Measurements from ENCODE around the gene FCHSD2.
"Not testable (repeated sequence)": the region's sequence is repeated elsewhere in the genome, so short reads cannot be mapped to it uniquely, and the experiment has no call there.

FCHSD2 gene

DNA sequence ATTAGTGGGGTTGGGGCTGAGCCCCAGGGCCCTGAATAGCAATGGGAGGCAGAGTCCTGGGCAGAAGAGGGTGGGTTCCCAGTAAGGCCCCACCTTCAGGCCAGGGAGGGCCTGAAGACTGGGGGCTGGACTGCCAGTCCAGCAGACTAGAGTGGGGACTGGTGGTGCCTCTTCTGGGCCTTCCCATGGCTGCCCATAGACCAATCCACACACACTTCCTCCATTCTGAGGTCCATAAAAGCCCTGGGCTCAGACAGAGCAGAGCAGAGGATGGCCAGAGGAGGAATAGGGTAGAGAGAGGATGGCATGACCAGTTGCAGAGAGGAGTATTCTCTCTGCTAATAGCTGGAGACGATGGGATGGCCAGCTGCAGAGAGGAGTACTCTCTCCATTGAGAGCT, 216.0 kb downstream of the FCHSD2 start:
- DNase-seq (ENCODE audit: low read depth in 2 of 2): no peak

- DNase-seq (ENCODE audit: low read depth in 2 of 2): no peak
Observed at GRCh38 chr11:72925656-72926055, 216.5 kb downstream of the FCHSD2 start.

GRCh38 chr11:72924568-72925190, 217.4 kb downstream of the FCHSD2 start:
- no peak for DNase-seq (ENCODE audit: low read depth in 2 of 2)

GRCh38 chr11:72921028-72921716, 220.9 kb downstream of the FCHSD2 start:
- no peak for DNase-seq (ENCODE audit: low read depth in 2 of 2)

- DNase-seq (ENCODE audit: low read depth in 2 of 2): no peak
Observed at GRCh38 chr11:72920001-72920400, 222.1 kb downstream of the FCHSD2 start.

DNA sequence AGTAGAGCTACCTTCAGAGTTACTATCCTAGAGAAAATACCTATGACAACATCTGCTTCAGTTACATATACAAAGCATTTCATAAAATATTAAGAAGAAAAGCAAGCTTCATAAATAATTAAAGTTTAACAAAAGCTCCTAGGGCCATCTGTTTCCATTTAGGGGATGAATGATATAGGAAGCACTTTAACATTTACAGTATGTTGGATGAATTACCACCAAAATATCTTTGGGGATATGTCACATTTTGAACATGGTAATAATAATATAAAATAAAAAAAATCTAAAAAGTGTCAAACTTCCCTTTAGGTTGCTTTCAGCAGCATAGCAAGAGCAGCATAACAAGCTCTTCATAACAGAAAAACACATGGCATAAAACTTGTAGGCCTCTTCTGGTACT, 223.3 kb downstream of the FCHSD2 start:
- DNase-seq (ENCODE audit: low read depth in 2 of 2): no peak

GRCh38 chr11:72912253-72912652, 229.9 kb downstream of the FCHSD2 start:
- no peak for DNase-seq (ENCODE audit: low read depth in 2 of 2)

DNA sequence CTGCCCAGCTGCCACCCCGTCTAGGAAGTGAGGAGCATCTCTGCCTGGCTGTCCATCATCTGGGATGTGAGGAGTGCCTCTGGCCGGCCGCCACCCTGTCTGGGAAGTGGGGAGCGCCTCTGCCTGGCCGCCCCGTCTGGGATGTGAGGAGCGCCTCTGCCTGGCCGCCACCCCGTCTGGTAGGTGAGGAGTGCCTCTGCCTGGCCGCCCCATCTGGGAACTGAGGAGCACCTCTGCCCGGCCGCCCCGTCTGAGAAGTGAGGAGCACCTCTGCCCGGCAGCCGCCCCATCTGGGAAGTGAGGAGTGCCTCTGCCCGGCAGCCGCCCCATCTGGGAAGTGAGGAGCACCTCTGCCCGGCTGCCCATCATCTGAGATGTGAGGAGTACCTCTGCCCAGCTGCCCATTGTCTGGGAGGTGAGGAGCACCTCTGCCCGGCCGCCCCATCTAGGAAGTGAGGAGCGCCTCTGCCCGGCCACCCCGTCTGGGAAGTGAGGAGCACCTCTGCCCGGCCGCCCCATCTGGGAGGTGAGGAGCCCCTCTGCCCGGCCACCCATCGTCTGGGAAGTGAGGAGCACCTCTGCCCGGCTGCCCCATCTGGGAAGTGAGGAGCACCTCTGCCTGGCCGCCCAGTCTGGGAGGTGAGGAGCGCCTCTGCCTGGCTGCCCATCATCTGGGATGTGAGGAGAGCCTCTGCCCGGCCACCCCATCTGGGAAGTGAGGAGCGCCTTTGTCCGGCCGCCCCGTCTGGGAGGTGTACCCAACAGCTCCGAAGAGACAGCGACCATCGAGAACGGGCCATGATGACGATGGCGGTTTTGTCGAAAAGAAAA, 232.3 kb downstream of the FCHSD2 start:
- DNase-seq (ENCODE audit: low read depth in 2 of 2): not testable (repeated sequence)

DNA sequence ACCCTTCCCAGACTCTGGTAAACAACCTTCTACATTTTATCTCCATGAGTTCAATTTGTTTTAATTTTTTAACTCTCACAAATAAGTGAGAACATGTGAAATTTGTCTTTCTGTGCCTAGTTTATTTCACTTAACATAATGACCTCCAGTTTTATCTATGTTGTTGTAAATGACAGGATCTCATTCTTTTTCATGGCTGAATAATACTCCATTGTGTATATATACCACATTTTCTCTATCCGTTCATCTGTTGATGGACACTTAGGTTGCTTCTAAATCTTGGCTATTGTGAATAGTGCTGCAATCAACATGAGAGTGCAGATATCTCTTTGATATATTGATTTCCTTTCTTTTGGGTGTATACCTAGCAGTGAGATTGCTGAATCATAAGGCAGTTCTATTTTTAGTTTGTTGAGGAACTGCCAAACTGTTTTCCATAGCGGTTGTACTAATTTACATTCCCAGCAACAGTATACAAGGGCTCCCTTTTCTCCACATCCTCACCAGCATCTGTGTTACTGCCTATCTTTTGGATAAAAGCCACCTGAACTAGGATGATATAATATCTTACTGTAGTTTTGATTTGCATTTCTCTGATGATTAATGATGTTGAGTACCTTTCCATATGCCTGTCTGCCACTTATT, 234.0 kb downstream of the FCHSD2 start:
- no peak for DNase-seq (ENCODE audit: low read depth in 2 of 2)

GRCh38 chr11:72904016-72904415, 238.1 kb downstream of the FCHSD2 start:
- DNase-seq (ENCODE audit: low read depth in 2 of 2): no peak

DNA sequence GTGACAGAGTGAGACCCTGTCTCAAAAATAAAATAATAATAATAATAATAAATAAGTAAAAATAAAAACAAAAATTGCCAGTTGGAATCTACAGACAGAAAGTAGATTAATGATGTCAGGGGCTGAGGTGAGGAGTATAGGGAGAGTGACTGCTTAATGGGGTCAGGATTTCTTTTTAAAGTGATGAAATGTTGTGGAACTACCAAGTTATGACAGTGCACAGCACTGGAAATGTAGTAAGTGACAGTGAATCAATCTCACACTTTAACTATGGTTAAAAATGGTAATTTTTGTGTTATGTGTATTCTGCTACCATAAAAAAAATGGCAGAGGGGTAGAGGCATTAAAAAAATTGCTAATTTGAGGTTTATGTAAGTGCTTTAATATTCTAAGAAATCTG, 240.7 kb downstream of the FCHSD2 start:
- DNase-seq (ENCODE audit: low read depth in 2 of 2): no peak

GRCh38 chr11:72900013-72900412, 242.1 kb downstream of the FCHSD2 start:
- no peak for DNase-seq (ENCODE audit: low read depth in 2 of 2)

DNA sequence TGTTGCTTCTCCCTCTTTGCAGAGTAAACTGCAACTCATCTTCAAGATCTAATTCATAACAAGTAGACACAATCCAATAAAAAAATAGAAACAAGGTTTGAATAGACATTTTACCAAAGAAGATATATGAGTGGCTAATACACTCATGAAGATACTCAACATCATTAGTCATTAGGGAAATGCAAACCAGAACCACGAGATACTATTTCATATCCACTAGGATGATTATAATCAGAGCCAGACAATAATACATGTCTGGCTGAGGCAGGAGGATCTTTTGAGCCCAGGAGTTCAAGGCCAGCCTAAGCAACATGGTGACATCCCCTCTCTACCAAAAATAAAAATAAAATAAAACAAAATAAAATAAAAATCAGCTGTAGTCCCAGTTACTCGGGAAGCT, 242.9 kb downstream of the FCHSD2 start:
- DNase-seq (ENCODE audit: low read depth in 2 of 2): no peak

DNA sequence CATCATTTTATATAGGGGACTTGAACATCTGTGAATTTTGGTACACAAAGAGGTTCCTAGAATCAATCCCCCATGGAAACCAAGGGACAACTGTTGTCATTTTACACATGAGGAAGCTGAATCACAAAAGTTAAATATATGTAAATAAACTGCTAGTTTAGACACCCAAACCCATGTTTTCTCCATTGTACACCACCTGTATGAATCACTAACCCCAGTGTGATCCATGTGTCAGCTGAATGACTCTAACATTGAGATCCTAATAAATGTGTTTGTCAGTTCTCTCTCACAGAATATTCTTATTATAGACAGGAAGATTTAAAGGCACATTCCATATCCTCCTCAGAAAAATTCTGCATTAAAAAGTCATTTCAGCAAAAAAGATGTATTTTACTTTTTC, 244.6 kb downstream of the FCHSD2 start:
- DNase-seq (ENCODE audit: low read depth in 2 of 2): no peak

DNA sequence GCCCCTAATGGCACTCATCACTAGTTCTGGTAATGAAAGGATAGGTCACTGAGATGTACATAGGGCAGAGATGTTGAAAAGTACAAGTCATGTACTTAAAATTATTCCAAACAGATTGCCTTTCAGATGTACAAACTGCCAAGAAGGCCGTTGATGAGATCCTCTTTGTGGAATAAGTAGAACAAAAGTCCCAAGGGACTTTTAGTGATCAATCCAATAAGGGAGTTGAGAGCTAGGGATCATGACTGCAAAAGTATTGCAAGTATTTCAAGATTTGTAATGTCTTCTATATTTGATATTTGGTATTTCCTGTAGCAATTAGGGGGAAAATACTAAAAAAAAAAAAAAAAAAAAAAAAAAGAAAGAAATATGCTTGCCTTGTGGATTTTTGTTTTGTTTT, 245.7 kb downstream of the FCHSD2 start:
- no peak for DNase-seq (ENCODE audit: low read depth in 2 of 2)

DNA sequence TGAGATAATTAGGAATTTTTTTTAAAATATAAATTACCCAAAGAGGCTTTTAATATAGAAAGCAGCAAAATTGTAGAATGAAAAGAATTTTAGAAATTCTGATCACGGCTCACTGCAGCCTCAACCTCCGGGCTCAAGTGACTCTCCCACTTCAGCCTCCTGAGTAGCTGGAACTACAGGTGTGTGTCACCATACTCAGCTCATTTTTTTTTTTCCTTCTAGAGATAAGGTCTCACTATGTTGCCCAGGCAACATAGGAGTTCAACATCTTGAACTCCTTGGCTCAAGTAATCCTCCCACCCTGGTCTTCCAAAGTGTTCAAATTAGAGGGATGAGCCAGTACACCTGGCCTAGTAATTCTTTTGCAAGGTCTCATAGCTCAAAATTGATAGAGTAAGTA, 251.2 kb downstream of the FCHSD2 start:
- DNase-seq (ENCODE audit: low read depth in 2 of 2): no peak

DNA sequence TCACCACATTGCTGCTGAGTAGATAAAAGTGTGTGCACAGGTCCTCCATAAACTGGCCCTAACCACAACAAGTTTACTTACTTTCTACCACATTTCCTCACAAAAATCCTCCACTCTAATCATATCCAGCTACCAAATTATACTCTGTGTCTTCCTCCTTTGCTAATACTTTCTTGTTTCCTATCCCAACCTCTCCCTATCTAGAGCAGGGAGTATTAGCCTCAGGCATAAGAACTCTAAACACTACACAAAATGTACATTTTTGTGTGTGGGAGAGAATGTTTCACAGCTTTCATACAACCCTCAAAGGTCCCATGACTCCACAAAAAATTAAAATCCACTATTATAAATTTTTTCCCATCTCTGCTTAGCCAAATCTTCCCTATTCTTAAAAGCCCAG, 255.5 kb downstream of the FCHSD2 start:
- DNase-seq (ENCODE audit: low read depth in 2 of 2): no peak

GRCh38 chr11:72885749-72886609, 256.1 kb downstream of the FCHSD2 start:
- no peak for DNase-seq (ENCODE audit: low read depth in 2 of 2)

GRCh38 chr11:72876147-72876546, 266.0 kb downstream of the FCHSD2 start:
- no peak for DNase-seq (ENCODE audit: low read depth in 2 of 2)

DNA sequence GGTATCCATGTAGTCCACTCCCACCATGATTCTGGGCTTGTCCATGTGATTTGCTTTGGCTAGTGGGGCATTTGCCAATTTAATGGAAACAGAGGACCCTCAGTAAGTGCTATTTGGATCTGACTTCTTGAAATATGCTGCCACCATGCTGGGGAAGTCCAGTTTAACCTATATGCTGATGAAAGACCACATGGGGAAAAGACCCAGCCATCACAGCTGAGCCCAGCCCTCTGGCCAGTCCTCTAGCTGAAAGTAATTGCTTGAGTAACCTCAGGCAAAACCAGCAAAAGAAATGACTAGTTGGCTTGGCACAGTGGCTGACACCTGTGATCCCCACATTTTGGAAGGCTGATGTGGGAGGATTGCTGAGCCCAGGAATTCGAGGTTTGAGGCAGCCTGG, 266.4 kb downstream of the FCHSD2 start:
- no peak for DNase-seq (ENCODE audit: low read depth in 2 of 2)

- no peak for DNase-seq (ENCODE audit: low read depth in 2 of 2)
Observed at GRCh38 chr11:72872012-72872411, 270.1 kb downstream of the FCHSD2 start.
